Measurements from ENCODE around the gene NAV1. TPM values are rescaled to one million over a fixed set of nuclear protein-coding genes. Genes with fewer than 3 reads are reported as not detected.

Gene NAV1
- total and polyA plus RNA-seq, 2 experiments from 2014 or later, result 22.7 to 37.4 TPM

GRCh38 chr1:201585093-201585483, 46.2 kb downstream of the NAV1 start:
- H3K4me3 ChIP-seq, result no peak overlapping the region
- H3K27me3 ChIP-seq (ENCODE audit: insufficient read depth), result no peaks in the 10 kb centered on the region
- DNase-seq (ENCODE audit: low spot score) (no peak), ATAC-seq (no peak)
- no peak overlapping the region for H3K4me2 ChIP-seq
- no peaks in the 10 kb centered on the region for H3K9me3 Mint-ChIP-seq
- peaks cover 20% of the 10 kb centered on the region for H3K4me1 Mint-ChIP-seq
- no peaks in the 10 kb centered on the region for H3K79me2 ChIP-seq (replicated peaks; ENCODE audit: insufficient read depth)
- H2AFZ ChIP-seq, result no peak overlapping the region
- H3K27ac Mint-ChIP-seq, result no peak overlapping the region
- TF ChIP-seq EZH2phosphoT487 (IDR thresholded peaks at IDR 0.05; ENCODE audit: unreplicated experiment), result no peak
- TF ChIP-seq CREB1 (CRISPR knock-in tag; IDR thresholded peaks at IDR 0.05; ENCODE audit: low read depth), result no peak
- H3K4me3 Mint-ChIP-seq, result no peak overlapping the region
- H3F3A ChIP-seq (replicated peaks; ENCODE audit: low read depth), result no peaks in the 10 kb centered on the region
- H3K27me3 Mint-ChIP-seq (ENCODE audit: insufficient read depth, low read depth, poor library complexity), result peaks cover 12% of the 10 kb centered on the region
- no peak overlapping the region for H3K27ac ChIP-seq (ENCODE audit: low read depth)
- H3K36me3 ChIP-seq (ENCODE audit: insufficient read depth), result no peaks in the 10 kb centered on the region
- H4K20me1 ChIP-seq (replicated peaks; ENCODE audit: insufficient read depth), result no peaks in the 10 kb centered on the region
- 0 out of 2 replicates have a peak, but pooled peaks cover 2% of the 10 kb centered on the region for H3K9me2 ChIP-seq (ENCODE audit: insufficient read depth)
- H3K4me1 ChIP-seq (ENCODE audit: insufficient read depth), result no peaks in the 10 kb centered on the region; the same call in 1 of the 2 replicates
- no peaks in the 10 kb centered on the region; the same call in 2 of the 3 replicates for H3K36me3 Mint-ChIP-seq (ENCODE audit: low read depth)

- no peak for ATAC-seq
- Mint-ChIP-seq H3K27ac (no peak overlapping the region), H3K9me3 (no peaks in the 10 kb centered on the region), H3K4me1 (peaks cover 28% of the 10 kb centered on the region), H3K4me3 (no peak overlapping the region), H3K27me3 (ENCODE audit: insufficient read depth, low read depth, poor library complexity) (peaks cover 14% of the 10 kb centered on the region), H3K36me3 (ENCODE audit: low read depth) (no peaks in the 10 kb centered on the region; the same call in 2 of the 3 replicates)
- H3F3A ChIP-seq (replicated peaks; ENCODE audit: low read depth), result no peaks in the 10 kb centered on the region
- no peaks in the 10 kb centered on the region for H3K27me3 ChIP-seq (ENCODE audit: insufficient read depth)
- no peaks in the 10 kb centered on the region for H3K79me2 ChIP-seq (replicated peaks; ENCODE audit: insufficient read depth)
- H3K9me2 ChIP-seq (ENCODE audit: insufficient read depth), result 0 out of 2 replicates have a peak, but pooled peaks cover 2% of the 10 kb centered on the region
- DNase-seq (ENCODE audit: low spot score), result no peak
- H3K4me3 ChIP-seq, result no peak overlapping the region
- no peak overlapping the region for H3K4me2 ChIP-seq
- H4K20me1 ChIP-seq (replicated peaks; ENCODE audit: insufficient read depth), result no peaks in the 10 kb centered on the region
- H3K36me3 ChIP-seq (ENCODE audit: insufficient read depth), result no peaks in the 10 kb centered on the region
- H2AFZ ChIP-seq, result no peak overlapping the region
- no peak overlapping the region for H3K27ac ChIP-seq (ENCODE audit: low read depth)
- peaks cover 5% of the 10 kb centered on the region for H3K4me1 ChIP-seq (ENCODE audit: insufficient read depth)
- TF ChIP-seq ZNF114 (CRISPR knock-in tag; IDR thresholded peaks at IDR 0.05) (no peak), ZNF331 (CRISPR knock-in tag; IDR thresholded peaks at IDR 0.05; ENCODE audit: low read depth) (no peak), JUNB (IDR thresholded peaks at IDR 0.05; ENCODE audit: unreplicated experiment) (no peak), REST (IDR thresholded peaks at IDR 0.05; ENCODE audit: unreplicated experiment) (no peak), EZH2phosphoT487 (IDR thresholded peaks at IDR 0.05; ENCODE audit: unreplicated experiment) (no peak), POLR2AphosphoS5 (IDR thresholded peaks at IDR 0.05; ENCODE audit: low read depth) (no peak), STAT1 (IDR thresholded peaks at IDR 0.05; ENCODE audit: unreplicated experiment) (no peak)
- TF ChIP-seq, protein P1, sequence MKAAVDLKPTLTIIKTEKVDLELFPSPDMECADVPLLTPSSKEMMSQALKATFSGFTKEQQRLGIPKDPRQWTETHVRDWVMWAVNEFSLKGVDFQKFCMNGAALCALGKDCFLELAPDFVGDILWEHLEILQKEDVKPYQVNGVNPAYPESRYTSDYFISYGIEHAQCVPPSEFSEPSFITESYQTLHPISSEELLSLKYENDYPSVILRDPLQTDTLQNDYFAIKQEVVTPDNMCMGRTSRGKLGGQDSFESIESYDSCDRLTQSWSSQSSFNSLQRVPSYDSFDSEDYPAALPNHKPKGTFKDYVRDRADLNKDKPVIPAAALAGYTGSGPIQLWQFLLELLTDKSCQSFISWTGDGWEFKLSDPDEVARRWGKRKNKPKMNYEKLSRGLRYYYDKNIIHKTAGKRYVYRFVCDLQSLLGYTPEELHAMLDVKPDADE (IDR thresholded peaks at IDR 0.05), result no peak
- TF ChIP-seq, protein P2, sequence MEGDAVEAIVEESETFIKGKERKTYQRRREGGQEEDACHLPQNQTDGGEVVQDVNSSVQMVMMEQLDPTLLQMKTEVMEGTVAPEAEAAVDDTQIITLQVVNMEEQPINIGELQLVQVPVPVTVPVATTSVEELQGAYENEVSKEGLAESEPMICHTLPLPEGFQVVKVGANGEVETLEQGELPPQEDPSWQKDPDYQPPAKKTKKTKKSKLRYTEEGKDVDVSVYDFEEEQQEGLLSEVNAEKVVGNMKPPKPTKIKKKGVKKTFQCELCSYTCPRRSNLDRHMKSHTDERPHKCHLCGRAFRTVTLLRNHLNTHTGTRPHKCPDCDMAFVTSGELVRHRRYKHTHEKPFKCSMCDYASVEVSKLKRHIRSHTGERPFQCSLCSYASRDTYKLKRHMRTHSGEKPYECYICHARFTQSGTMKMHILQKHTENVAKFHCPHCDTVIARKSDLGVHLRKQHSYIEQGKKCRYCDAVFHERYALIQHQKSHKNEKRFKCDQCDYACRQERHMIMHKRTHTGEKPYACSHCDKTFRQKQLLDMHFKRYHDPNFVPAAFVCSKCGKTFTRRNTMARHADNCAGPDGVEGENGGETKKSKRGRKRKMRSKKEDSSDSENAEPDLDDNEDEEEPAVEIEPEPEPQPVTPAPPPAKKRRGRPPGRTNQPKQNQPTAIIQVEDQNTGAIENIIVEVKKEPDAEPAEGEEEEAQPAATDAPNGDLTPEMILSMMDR (conservative IDR thresholded peaks at IDR 0.05; ENCODE audit: low read depth in 2 of 2), result no peak
Measured at GRCh38 chr1:201585901-201586300, 47.0 kb downstream of the NAV1 start.
